Caco-2 (cell line): ENCODE data around the gene NUP205. TPM values are rescaled to one million over a fixed set of nuclear protein-coding genes. Genes with fewer than 3 reads are reported as not detected.
A peak's percentile ranks its signal among the peaks of the same experiment; 100 is the strongest.

Experiments
- BruUV-seq: library from RNA; stranded (reverse); fragments of 400-500 nt; replicated peaks from 2 replicates; lab custom pipeline; 2021; lab: Mats Ljungman, UMichigan
- CTCF ChIA-PET: fragments of 300-600 bp; sonication (Branson Sonifier 250); formaldehyde crosslinking; loops from one replicate; lab custom pipeline; 2022; ENCODE audit warnings: antibody characterized with exemption; lab: Charles Lee
- POLR2A ChIA-PET: fragments of 300-600 bp; sonication (Branson Sonifier 250); formaldehyde crosslinking; loops from one replicate; lab custom pipeline; 2022; ENCODE audit warnings: antibody characterized with exemption; lab: Charles Lee
- DNase-seq, 2 experiments: peaks; one replicate each; pipeline versions ENCODE4 v3.0.0 to v3.0.0-alpha.2; 2020 to 2022
- H3K27me3 ChIP-seq: replicated peaks from 2 replicates; pipeline ENCODE4 v1.6.0; 2011; ENCODE audit warnings: low read length; ENCODE audit not compliant: control insufficient read depth, insufficient read depth
- H3K36me3 ChIP-seq: 2 replicates; pipeline ENCODE4 v1.5.1; 2011; ENCODE audit warnings: low read length; ENCODE audit not compliant: control insufficient read depth, insufficient read depth
- H3K4me1 ChIP-seq: fragments of 250-450 bp; sonication (Bioruptor Pico); 2 replicates; pipeline ENCODE4 v1.5.1; 2020; ENCODE audit warnings: mild to moderate bottlenecking
- H3K4me3 ChIP-seq: 2 replicates; pipeline ENCODE4 v1.5.1; 2011; ENCODE audit warnings: low read depth, mild to moderate bottlenecking, control low read depth, low read length
- H3K9me3 ChIP-seq: fragments of 250-450 bp; sonication (Bioruptor Pico); 2 replicates; pipeline ENCODE4 v1.5.1; 2020; ENCODE audit warnings: mild to moderate bottlenecking, moderate library complexity
- H3K27ac Mint-ChIP-seq: one replicate; pipeline ENCODE4 v1.8.0; 2022; ENCODE audit warnings: mixed read lengths; ENCODE audit not compliant: unreplicated experiment
- H3K27me3 Mint-ChIP-seq: one replicate; pipeline ENCODE4 v1.8.0; 2022; ENCODE audit warnings: mixed read lengths; ENCODE audit not compliant: insufficient read depth, unreplicated experiment
- H3K36me3 Mint-ChIP-seq: one replicate; pipeline ENCODE4 v1.8.0; 2022; ENCODE audit warnings: mild to moderate bottlenecking, mixed read lengths; ENCODE audit not compliant: insufficient read depth, unreplicated experiment
- H3K4me1 Mint-ChIP-seq: one replicate; pipeline ENCODE4 v1.8.0; 2022; ENCODE audit warnings: low read depth, mixed read lengths; ENCODE audit not compliant: unreplicated experiment
- H3K4me3 Mint-ChIP-seq: one replicate; pipeline ENCODE4 v1.8.0; 2022; ENCODE audit warnings: mild to moderate bottlenecking, moderate library complexity, mixed read lengths; ENCODE audit not compliant: unreplicated experiment
- H3K9me3 Mint-ChIP-seq: one replicate; pipeline ENCODE4 v1.8.0; 2022; ENCODE audit warnings: mixed read lengths; ENCODE audit not compliant: unreplicated experiment
- CTCF ChIP-seq, 2 experiments: fragments of 200-600 bp in 1 of 2; IDR thresholded peaks; 1 replicate in 1 of 2; 2 replicates in 1 of 2; pipeline versions ENCODE4 v1.5.1 to v1.8.0; 2011 to 2022; ENCODE audit warnings: antibody characterized with exemption in 1 of 2, control low read depth in 1 of 2, inconsistent platforms in 1 of 2, low read depth in 1 of 2, low read length in 1 of 2, mild to moderate bottlenecking in 1 of 2, moderate library complexity in 1 of 2; ENCODE audit not compliant: insufficient read depth in 1 of 2, severe bottlenecking in 1 of 2, unreplicated experiment in 1 of 2
- intact Hi-C: fragments of 100-400 bp; cut with micrococcal nuclease; formaldehyde crosslinking; loops from one replicate; pipeline ENCODE4 v1.10.0; 2022; ENCODE audit not compliant: unreplicated experiment
- total RNA-seq: library from RNA; stranded (reverse); gene quantifications from 2 replicates; pipeline ENCODE4 v1.2.3, GENCODE V29; 2022

NUP205 gene
- total RNA-seq, 1 experiment from 2014 or later, result 115 TPM

GRCh38 chr7:135560631-135561030, 2.9 kb downstream of the NUP205 start:
- peaks cover 7% of the 10 kb centered on the region for H3K4me1 Mint-ChIP-seq
- H3K27me3 Mint-ChIP-seq, result no peaks in the 10 kb centered on the region
- no peak overlapping the region for H3K4me3 Mint-ChIP-seq
- Histone ChIP-seq H3K36me3 (no peaks in the 10 kb centered on the region), H3K4me1 (peaks cover 32% of the 10 kb centered on the region), H3K4me3 (no peak overlapping the region), H3K9me3 (no peaks in the 10 kb centered on the region), H3K27me3 (no peaks in the 10 kb centered on the region)
- H3K9me3 Mint-ChIP-seq, result no peaks in the 10 kb centered on the region
- TF ChIP-seq CTCF (IDR thresholded peaks at IDR 0.05; ENCODE audit: insufficient read depth in 1 of 2, low read depth in 1 of 2, low read length in 1 of 2, severe bottlenecking in 1 of 2, unreplicated experiment in 1 of 2), result no peak
- POLR2A ChIA-PET, result no interaction called here
- CTCF ChIA-PET, result no interaction called here
- BruUV-seq, result no TSS peak
- peaks cover 7% of the 10 kb centered on the region for H3K36me3 Mint-ChIP-seq
- H3K27ac Mint-ChIP-seq, result no peak overlapping the region
- intact Hi-C loops, result no loop called here
- DNase-seq, result no peak

GRCh38 chr7:135562720-135563119, 5.0 kb downstream of the NUP205 start:
- no peaks in the 10 kb centered on the region for H3K9me3 Mint-ChIP-seq
- no peaks in the 10 kb centered on the region for H3K27me3 Mint-ChIP-seq
- H3K4me3 ChIP-seq, result no peak overlapping the region
- intact Hi-C loops, result no loop called here
- peak overlapping the region; percentile 25 for H3K4me3 Mint-ChIP-seq
- H3K36me3 Mint-ChIP-seq, result peaks cover 13% of the 10 kb centered on the region
- BruUV-seq, result no TSS peak
- ChIA-PET POLR2A (no interaction called here), CTCF (no interaction called here)
- no peaks in the 10 kb centered on the region; the same call in 1 of the 2 replicates for H3K36me3 ChIP-seq
- no peaks in the 10 kb centered on the region for H3K9me3 ChIP-seq
- TF ChIP-seq CTCF (IDR thresholded peaks at IDR 0.05; ENCODE audit: insufficient read depth in 1 of 2, low read depth in 1 of 2, low read length in 1 of 2, severe bottlenecking in 1 of 2, unreplicated experiment in 1 of 2), result no peak
- H3K27ac Mint-ChIP-seq, result peak overlapping the region; percentile 6
- peaks cover 7% of the 10 kb centered on the region for H3K4me1 Mint-ChIP-seq
- H3K4me1 ChIP-seq, result peaks cover 32% of the 10 kb centered on the region
- peak; percentile 84 to 87 for DNase-seq
- H3K27me3 ChIP-seq, result no peaks in the 10 kb centered on the region

- H3K4me3 ChIP-seq, result no peak overlapping the region
- H3K36me3 ChIP-seq, result no peaks in the 10 kb centered on the region; the same call in 1 of the 2 replicates
- no peaks in the 10 kb centered on the region for H3K27me3 ChIP-seq
- no peaks in the 10 kb centered on the region for H3K9me3 ChIP-seq
- BruUV-seq, result no TSS peak
- CTCF ChIA-PET, result no interaction called here
- Mint-ChIP-seq H3K9me3 (no peaks in the 10 kb centered on the region), H3K4me1 (no peaks in the 10 kb centered on the region), H3K27me3 (no peaks in the 10 kb centered on the region), H3K36me3 (peaks cover 64% of the 10 kb centered on the region), H3K27ac (no peak overlapping the region), H3K4me3 (no peak overlapping the region)
- intact Hi-C loops, result no loop called here
- POLR2A ChIA-PET, result no interaction called here
- no peak for TF ChIP-seq CTCF (IDR thresholded peaks at IDR 0.05; ENCODE audit: insufficient read depth in 1 of 2, low read depth in 1 of 2, low read length in 1 of 2, severe bottlenecking in 1 of 2, unreplicated experiment in 1 of 2)
- DNase-seq, result no peak
- H3K4me1 ChIP-seq, result no peaks in the 10 kb centered on the region
Observed at GRCh38 chr7:135571834-135572233, 14.1 kb downstream of the NUP205 start.
